GM19395 (cell line): ENCODE data around the gene SPRR2D.
"Not testable (repeated sequence)": the region's sequence is repeated elsewhere in the genome, so short reads cannot be mapped to it uniquely, and the experiment has no call there.

Experiments
- ATAC-seq: cut with Tn5 transposase; IDR thresholded peaks from one replicate; pipeline ENCODE4 v1.9.1; 2021; ENCODE audit warnings: mild to moderate bottlenecking, moderate library complexity; ENCODE audit not compliant: unreplicated experiment

SPRR2D gene

GRCh38 chr1:153021829-153022228 lies 19.1 kb downstream of the SPRR2D start:
- not testable (repeated sequence) for ATAC-seq

- ATAC-seq, result not testable (repeated sequence)
Observed at GRCh38 chr1:153011235-153011758, 29.6 kb downstream of the SPRR2D start.

GRCh38 chr1:153001382-153001781 lies 39.5 kb downstream of the SPRR2D start, which contains the start of gene SPRR3:
Gene SPRR3 (plus strand): TSS chr1:153001749. CDS start chr1:153003021, 1,272 bp downstream.
- ATAC-seq, result no peak

- no peak for ATAC-seq
Observed at GRCh38 chr1:153000294-153000693, 40.6 kb downstream of the SPRR2D start.

- ATAC-seq, result no peak
Observed at GRCh38 chr1:152999818-153000217, 41.1 kb downstream of the SPRR2D start.

- ATAC-seq, result no peak
Observed at GRCh38 chr1:152998476-152998875, 42.4 kb downstream of the SPRR2D start.

GRCh38 chr1:152997901-152998300 lies 43.0 kb downstream of the SPRR2D start:
- no peak for ATAC-seq

GRCh38 chr1:152996633-152997400 lies 44.1 kb downstream of the SPRR2D start:
- ATAC-seq, result no peak

- no peak for ATAC-seq
Observed at GRCh38 chr1:152995842-152996241, 45.1 kb downstream of the SPRR2D start.

GRCh38 chr1:152993186-152993585 lies 47.7 kb downstream of the SPRR2D start:
- no peak for ATAC-seq
